ENCODE measurements around the gene MTHFD1L.

The MTHFD1L gene

GRCh38 chr6:150981669-150982068 is 116.2 kb downstream of the MTHFD1L start:
- H3K9ac ChIP-seq (ENCODE audit: low read length), result peak overlapping the region; percentile 22
- H2AFZ ChIP-seq (ENCODE audit: low read depth, low read length, severe bottlenecking), result no peak overlapping the region
- peak overlapping the region; percentile 86 for H3K27ac ChIP-seq (ENCODE audit: low read depth, low read length)
- peaks cover 18% of the 10 kb centered on the region for H3F3A ChIP-seq (ENCODE audit: insufficient read depth)
- no peaks in the 10 kb centered on the region for H3K9me3 ChIP-seq (ENCODE audit: insufficient read depth, low read length)
- no peak for TF ChIP-seq EZH2phosphoT487 (conservative IDR thresholded peaks at IDR 0.05; ENCODE audit: low read length)
- TF ChIP-seq, protein P1, sequence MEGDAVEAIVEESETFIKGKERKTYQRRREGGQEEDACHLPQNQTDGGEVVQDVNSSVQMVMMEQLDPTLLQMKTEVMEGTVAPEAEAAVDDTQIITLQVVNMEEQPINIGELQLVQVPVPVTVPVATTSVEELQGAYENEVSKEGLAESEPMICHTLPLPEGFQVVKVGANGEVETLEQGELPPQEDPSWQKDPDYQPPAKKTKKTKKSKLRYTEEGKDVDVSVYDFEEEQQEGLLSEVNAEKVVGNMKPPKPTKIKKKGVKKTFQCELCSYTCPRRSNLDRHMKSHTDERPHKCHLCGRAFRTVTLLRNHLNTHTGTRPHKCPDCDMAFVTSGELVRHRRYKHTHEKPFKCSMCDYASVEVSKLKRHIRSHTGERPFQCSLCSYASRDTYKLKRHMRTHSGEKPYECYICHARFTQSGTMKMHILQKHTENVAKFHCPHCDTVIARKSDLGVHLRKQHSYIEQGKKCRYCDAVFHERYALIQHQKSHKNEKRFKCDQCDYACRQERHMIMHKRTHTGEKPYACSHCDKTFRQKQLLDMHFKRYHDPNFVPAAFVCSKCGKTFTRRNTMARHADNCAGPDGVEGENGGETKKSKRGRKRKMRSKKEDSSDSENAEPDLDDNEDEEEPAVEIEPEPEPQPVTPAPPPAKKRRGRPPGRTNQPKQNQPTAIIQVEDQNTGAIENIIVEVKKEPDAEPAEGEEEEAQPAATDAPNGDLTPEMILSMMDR (IDR thresholded peaks at IDR 0.05; ENCODE audit: insufficient read depth, low read length, poor library complexity, severe bottlenecking), result no peak
- H3K27me3 ChIP-seq (ENCODE audit: low read length), result no peaks in the 10 kb centered on the region
- no peak overlapping the region for H3K4me3 ChIP-seq (ENCODE audit: insufficient read depth, low read length, poor library complexity, severe bottlenecking)
- H3K4me2 ChIP-seq (ENCODE audit: low read depth, low read length, poor library complexity, severe bottlenecking), result peak overlapping the region; percentile 46
- no peaks in the 10 kb centered on the region for H3K9me2 ChIP-seq (replicated peaks; ENCODE audit: insufficient read depth, low read length)
- H3K36me3 ChIP-seq (ENCODE audit: low read length), result peaks cover 10% of the 10 kb centered on the region
- H3K79me2 ChIP-seq (ENCODE audit: insufficient read depth, low read length), result no peaks in the 10 kb centered on the region; the same call in 1 of the 2 replicates
- H4K20me1 ChIP-seq (ENCODE audit: low read depth, low read length), result no peaks in the 10 kb centered on the region

- H3K4me3 ChIP-seq (ENCODE audit: insufficient read depth, low read length, poor library complexity, severe bottlenecking), result no peak overlapping the region
- no peak overlapping the region for H3K4me2 ChIP-seq (ENCODE audit: low read depth, low read length, poor library complexity, severe bottlenecking)
- peaks cover 25% of the 10 kb centered on the region for H3K36me3 ChIP-seq (ENCODE audit: low read length)
- no peak overlapping the region for H3K27ac ChIP-seq (ENCODE audit: low read depth, low read length)
- no peak overlapping the region for H2AFZ ChIP-seq (ENCODE audit: low read depth, low read length, severe bottlenecking)
- no peaks in the 10 kb centered on the region for H4K20me1 ChIP-seq (ENCODE audit: low read depth, low read length)
- no peaks in the 10 kb centered on the region for H3K9me3 ChIP-seq (ENCODE audit: insufficient read depth, low read length)
- no peaks in the 10 kb centered on the region for H3K9me2 ChIP-seq (replicated peaks; ENCODE audit: insufficient read depth, low read length)
- H3F3A ChIP-seq (ENCODE audit: insufficient read depth), result no peaks in the 10 kb centered on the region
- no peaks in the 10 kb centered on the region; the same call in 1 of the 2 replicates for H3K79me2 ChIP-seq (ENCODE audit: insufficient read depth, low read length)
- H3K9ac ChIP-seq (ENCODE audit: low read length), result no peak overlapping the region
- TF ChIP-seq, protein P1 (IDR thresholded peaks at IDR 0.05; ENCODE audit: insufficient read depth, low read length, poor library complexity, severe bottlenecking), result no peak
- no peak for TF ChIP-seq EZH2phosphoT487 (conservative IDR thresholded peaks at IDR 0.05; ENCODE audit: low read length)
- no peaks in the 10 kb centered on the region for H3K27me3 ChIP-seq (ENCODE audit: low read length)
These were observed 121.9 kb downstream of the MTHFD1L start for GRCh38 chr6:150987371-150987828.

- Histone ChIP-seq H3K9me3 (ENCODE audit: insufficient read depth, low read length) (no peaks in the 10 kb centered on the region), H3K36me3 (ENCODE audit: low read length) (peaks cover 25% of the 10 kb centered on the region), H3K9ac (ENCODE audit: low read length) (no peak overlapping the region), H3K27me3 (ENCODE audit: low read length) (no peaks in the 10 kb centered on the region), H4K20me1 (ENCODE audit: low read depth, low read length) (no peaks in the 10 kb centered on the region), H3K27ac (ENCODE audit: low read depth, low read length) (no peak overlapping the region), H2AFZ (ENCODE audit: low read depth, low read length, severe bottlenecking) (no peak overlapping the region), H3K4me2 (ENCODE audit: low read depth, low read length, poor library complexity, severe bottlenecking) (no peak overlapping the region), H3K9me2 (replicated peaks; ENCODE audit: insufficient read depth, low read length) (no peaks in the 10 kb centered on the region), H3F3A (ENCODE audit: insufficient read depth) (no peaks in the 10 kb centered on the region), H3K79me2 (ENCODE audit: insufficient read depth, low read length) (no peaks in the 10 kb centered on the region; the same call in 1 of the 2 replicates), H3K4me3 (ENCODE audit: insufficient read depth, low read length, poor library complexity, severe bottlenecking) (no peak overlapping the region)
- no peak for TF ChIP-seq EZH2phosphoT487 (conservative IDR thresholded peaks at IDR 0.05; ENCODE audit: low read length)
- TF ChIP-seq, protein P1 (IDR thresholded peaks at IDR 0.05; ENCODE audit: insufficient read depth, low read length, poor library complexity, severe bottlenecking), result no peak
These were observed 122.5 kb downstream of the MTHFD1L start for GRCh38 chr6:150987855-150988464.

Measured in SU-DHL-6 (cell line).